ENCODE results near the gene ABCA5.

- no peak for TF ChIP-seq REST (IDR thresholded peaks at IDR 0.05; ENCODE audit: low read depth)
- TF ChIP-seq USF1 (IDR thresholded peaks at IDR 0.05), result no peak
- no peak for TF ChIP-seq TCF12 (IDR thresholded peaks at IDR 0.05; ENCODE audit: low read depth)
- no peak for TF ChIP-seq YY1 (IDR thresholded peaks at IDR 0.05; ENCODE audit: low read depth)
- no peak for TF ChIP-seq TAF1 (IDR thresholded peaks at IDR 0.05; ENCODE audit: low read depth)
These were observed 94.3 kb downstream of the ABCA5 start for GRCh38 chr17:69232650-69233049.
